Neural cell (in vitro differentiated cells): ENCODE results near the gene ZNF516.

Experiments used
- CTCF ChIP-seq: fragments of 450-650 bp; IDR thresholded peaks from 2 replicates; pipeline ENCODE4 v1.5.1; 2014; ENCODE audit warnings: antibody characterized with exemption, mild to moderate bottlenecking, moderate library complexity; ENCODE audit not compliant: poor library complexity, severe bottlenecking
- RAD21 ChIP-seq: fragments of 450-650 bp; conservative IDR thresholded peaks from 2 replicates; pipeline ENCODE4 v1.6.1; 2014; ENCODE audit warnings: antibody characterized with exemption, mild to moderate bottlenecking, moderate library complexity

GRCh38 chr18:76437011-76437410 lies 58.0 kb downstream of the ZNF516 start:
- TF ChIP-seq CTCF: no peak
- TF ChIP-seq RAD21: no peak
